Measurements from ENCODE around the gene HJV.

Gene HJV

GRCh38 chr1:145997016-145997717, 24.4 kb downstream of the HJV start:
- H3K27me3 ChIP-seq (ENCODE audit: control insufficient read depth, insufficient read depth, low read length) = no peaks in the 10 kb centered on the region
- peaks cover 27% of the 10 kb centered on the region for H3K36me3 ChIP-seq (ENCODE audit: insufficient read depth, low read length)
- H3K9me3 ChIP-seq (replicated peaks; ENCODE audit: low read length) = no peaks in the 10 kb centered on the region
- H3K4me3 ChIP-seq (ENCODE audit: low read length) = peak overlapping the region; percentile 97
- peak overlapping the region; percentile 82 for H3K9ac ChIP-seq (ENCODE audit: low read depth, low read length)
- H3K4me2 ChIP-seq (ENCODE audit: low read length) = peak overlapping the region; percentile 92
- peaks cover 47% of the 10 kb centered on the region for H3K4me1 ChIP-seq (ENCODE audit: control insufficient read depth, insufficient read depth, low read length)

GRCh38 chr1:145996433-145997015, 25.0 kb downstream of the HJV start, which contains the start of gene TXNIP:
TXNIP (minus strand) TSS chr1:145996579; CDS start chr1:145996266, 313 bp downstream.
- Histone ChIP-seq H3K4me2 (ENCODE audit: low read length) (peak within 1 kb of the TSS; percentile 92), H3K9ac (ENCODE audit: low read depth, low read length) (peak within 1 kb of the TSS; percentile 92), H3K36me3 (ENCODE audit: insufficient read depth, low read length) (peaks cover 31% of the 10 kb centered on the region), H3K9me3 (replicated peaks; ENCODE audit: low read length) (no peaks in the 10 kb centered on the region), H3K27me3 (ENCODE audit: control insufficient read depth, insufficient read depth, low read length) (no peaks in the 10 kb centered on the region), H3K4me3 (ENCODE audit: low read length) (peak within 1 kb of the TSS; percentile 97), H3K4me1 (ENCODE audit: control insufficient read depth, insufficient read depth, low read length) (peaks cover 47% of the 10 kb centered on the region)

- Histone ChIP-seq H3K4me3 (ENCODE audit: low read length) (peak overlapping the region; percentile 97), H3K9me3 (replicated peaks; ENCODE audit: low read length) (no peaks in the 10 kb centered on the region), H3K4me1 (ENCODE audit: control insufficient read depth, insufficient read depth, low read length) (peaks cover 43% of the 10 kb centered on the region)
Observed at GRCh38 chr1:145995964-145996432, 25.5 kb downstream of the HJV start.

GRCh38 chr1:145995148-145995881, 26.2 kb downstream of the HJV start:
- peaks cover 43% of the 10 kb centered on the region for H3K4me1 ChIP-seq (ENCODE audit: control insufficient read depth, insufficient read depth, low read length)
- no peaks in the 10 kb centered on the region for H3K9me3 ChIP-seq (replicated peaks; ENCODE audit: low read length)
- H3K27me3 ChIP-seq (ENCODE audit: control insufficient read depth, insufficient read depth, low read length) = no peaks in the 10 kb centered on the region
- H3K4me2 ChIP-seq (ENCODE audit: low read length) = peak overlapping the region; percentile 92
- H3K36me3 ChIP-seq (ENCODE audit: insufficient read depth, low read length) = peaks cover 31% of the 10 kb centered on the region
- peak overlapping the region; percentile 92 for H3K9ac ChIP-seq (ENCODE audit: low read depth, low read length)
- peak overlapping the region; percentile 97 for H3K4me3 ChIP-seq (ENCODE audit: low read length)

More at GRCh38 chr1:145995964-145996432, 25.5 kb downstream of the HJV start:
- Histone ChIP-seq H3K36me3 (ENCODE audit: insufficient read depth, low read length) (peaks cover 31% of the 10 kb centered on the region), H3K27me3 (ENCODE audit: control insufficient read depth, insufficient read depth, low read length) (no peaks in the 10 kb centered on the region), H3K4me2 (ENCODE audit: low read length) (peak overlapping the region; percentile 92), H3K9ac (ENCODE audit: low read depth, low read length) (peak overlapping the region; percentile 92)

- Histone ChIP-seq H3K4me2 (ENCODE audit: low read length) (peak overlapping the region; percentile 92), H3K36me3 (ENCODE audit: insufficient read depth, low read length) (peaks cover 31% of the 10 kb centered on the region), H3K9me3 (replicated peaks; ENCODE audit: low read length) (no peaks in the 10 kb centered on the region), H3K27me3 (ENCODE audit: control insufficient read depth, insufficient read depth, low read length) (no peaks in the 10 kb centered on the region), H3K4me1 (ENCODE audit: control insufficient read depth, insufficient read depth, low read length) (peaks cover 40% of the 10 kb centered on the region), H3K4me3 (ENCODE audit: low read length) (peak overlapping the region; percentile 97), H3K9ac (ENCODE audit: low read depth, low read length) (peak overlapping the region; percentile 92)
Observed at GRCh38 chr1:145994391-145995120, 27.0 kb downstream of the HJV start.

GRCh38 chr1:145993618-145994390, 27.7 kb downstream of the HJV start:
- H3K27me3 ChIP-seq (ENCODE audit: control insufficient read depth, insufficient read depth, low read length) = no peaks in the 10 kb centered on the region
- peaks cover 34% of the 10 kb centered on the region for H3K4me1 ChIP-seq (ENCODE audit: control insufficient read depth, insufficient read depth, low read length)
- peak overlapping the region; percentile 97 for H3K4me3 ChIP-seq (ENCODE audit: low read length)
- H3K9me3 ChIP-seq (replicated peaks; ENCODE audit: low read length) = no peaks in the 10 kb centered on the region
- peaks cover 31% of the 10 kb centered on the region for H3K36me3 ChIP-seq (ENCODE audit: insufficient read depth, low read length)
- peak overlapping the region; percentile 92 for H3K9ac ChIP-seq (ENCODE audit: low read depth, low read length)
- peak overlapping the region; percentile 92 for H3K4me2 ChIP-seq (ENCODE audit: low read length)

GRCh38 chr1:145992958-145993617, 28.4 kb downstream of the HJV start:
- Histone ChIP-seq H3K4me3 (ENCODE audit: low read length) (peak overlapping the region; percentile 97), H3K4me2 (ENCODE audit: low read length) (peak overlapping the region; percentile 92), H3K36me3 (ENCODE audit: insufficient read depth, low read length) (peaks cover 31% of the 10 kb centered on the region), H3K4me1 (ENCODE audit: control insufficient read depth, insufficient read depth, low read length) (peaks cover 34% of the 10 kb centered on the region), H3K9ac (ENCODE audit: low read depth, low read length) (no peak overlapping the region), H3K9me3 (replicated peaks; ENCODE audit: low read length) (no peaks in the 10 kb centered on the region), H3K27me3 (ENCODE audit: control insufficient read depth, insufficient read depth, low read length) (no peaks in the 10 kb centered on the region)

- no peaks in the 10 kb centered on the region for H3K9me3 ChIP-seq (replicated peaks; ENCODE audit: low read length)
- peaks cover 29% of the 10 kb centered on the region for H3K4me1 ChIP-seq (ENCODE audit: control insufficient read depth, insufficient read depth, low read length)
- peak overlapping the region; percentile 10 for H3K4me3 ChIP-seq (ENCODE audit: low read length)
- no peaks in the 10 kb centered on the region for H3K27me3 ChIP-seq (ENCODE audit: control insufficient read depth, insufficient read depth, low read length)
- peaks cover 31% of the 10 kb centered on the region for H3K36me3 ChIP-seq (ENCODE audit: insufficient read depth, low read length)
- no peak overlapping the region for H3K9ac ChIP-seq (ENCODE audit: low read depth, low read length)
- peak overlapping the region; percentile 92 for H3K4me2 ChIP-seq (ENCODE audit: low read length)
Observed at GRCh38 chr1:145992502-145992936, 29.0 kb downstream of the HJV start.

- no peaks in the 10 kb centered on the region for H3K9me3 ChIP-seq (replicated peaks; ENCODE audit: low read length)
- peaks cover 23% of the 10 kb centered on the region for H3K4me1 ChIP-seq (ENCODE audit: control insufficient read depth, insufficient read depth, low read length)
- H3K4me2 ChIP-seq (ENCODE audit: low read length) = no peak overlapping the region
- no peak overlapping the region for H3K4me3 ChIP-seq (ENCODE audit: low read length)
- peaks cover 31% of the 10 kb centered on the region for H3K36me3 ChIP-seq (ENCODE audit: insufficient read depth, low read length)
- no peaks in the 10 kb centered on the region for H3K27me3 ChIP-seq (ENCODE audit: control insufficient read depth, insufficient read depth, low read length)
- H3K9ac ChIP-seq (ENCODE audit: low read depth, low read length) = no peak overlapping the region
Observed at GRCh38 chr1:145991735-145992412, 29.7 kb downstream of the HJV start.
